OCI-LY3 (cell line): ENCODE data around the gene STRIP2.

Experiments
- H2AFZ ChIP-seq: fragments of 200-600, 300-600 bp; shearing (Covaris generic); 2 replicates; pipeline ENCODE4 v1.6.0; 2014; ENCODE audit warnings: antibody characterized with exemption, low read depth, low read length
- H3K27ac ChIP-seq: fragments of 200-600, 300-600 bp; sonication (generic); 2 replicates; pipeline ENCODE4 v1.5.1; 2014; ENCODE audit warnings: mild to moderate bottlenecking, low read length, moderate library complexity, mixed read lengths
- H3K27me3 ChIP-seq: fragments of 200-600, 300-600 bp; sonication (generic); 2 replicates; pipeline ENCODE4 v1.6.1; 2014; ENCODE audit warnings: low read depth, low read length, mixed read lengths
- H3K36me3 ChIP-seq: fragments of 200-600, 300-600 bp; sonication (generic); replicated peaks from 2 replicates; pipeline ENCODE3; 2014; ENCODE audit warnings: low read depth, low read length, mixed read lengths
- H3K4me1 ChIP-seq: fragments of 300-600, 200-600 bp; sonication (generic); 2 replicates; pipeline ENCODE4 v1.6.1; 2014; ENCODE audit warnings: low read length, mixed read lengths
- H3K4me2 ChIP-seq: fragments of 200-600, 300-600 bp; sonication (generic); 2 replicates; pipeline ENCODE4 v1.6.1; 2014; ENCODE audit warnings: low read length, mixed read lengths
- H3K4me3 ChIP-seq: fragments of 300-600, 200-600 bp; sonication (generic); 2 replicates; pipeline ENCODE4 v1.5.1; 2014; ENCODE audit warnings: antibody characterized with exemption, mild to moderate bottlenecking, low read length, moderate library complexity
- H3K79me2 ChIP-seq: fragments of 300-600, 200-600 bp; shearing (Covaris generic); 2 replicates; pipeline ENCODE4 v1.6.1; 2014; ENCODE audit warnings: mild to moderate bottlenecking, low read length, mixed read lengths
- H3K9ac ChIP-seq: fragments of 300-600, 200-600 bp; shearing (Covaris generic); 2 replicates; pipeline ENCODE4 v1.6.0; 2014; ENCODE audit warnings: mild to moderate bottlenecking, low read length, moderate library complexity
- H3K9me3 ChIP-seq: fragments of 200-600, 300-600 bp; shearing (Covaris generic); 2 replicates; pipeline ENCODE4 v1.6.1; 2014; ENCODE audit warnings: low read length, mixed read lengths; ENCODE audit not compliant: insufficient read depth
- H4K20me1 ChIP-seq: fragments of 200-600, 300-600 bp; sonication (generic); 2 replicates; pipeline ENCODE4 v1.6.1; 2016; ENCODE audit warnings: low read length, mixed read lengths; ENCODE audit not compliant: insufficient read depth
- CTCF ChIP-seq: fragments of 200-600, 300-600 bp; sonication (generic); IDR thresholded peaks from 2 replicates; pipeline ENCODE4 v1.5.1; 2014; ENCODE audit warnings: antibody characterized with exemption, low read length, low read depth
- EZH2phosphoT487 ChIP-seq: fragments of 200-600 bp; shearing (Covaris generic); IDR thresholded peaks from 2 replicates; pipeline ENCODE4 v1.6.1; 2018; ENCODE audit warnings: antibody characterized with exemption, mixed run types, low read depth

The STRIP2 gene

GRCh38 chr7:129517931-129518330 lies 83.7 kb downstream of the STRIP2 start:
- Histone ChIP-seq H4K20me1 (no peaks in the 10 kb centered on the region), H3K4me2 (no peak overlapping the region), H3K9me3 (no peaks in the 10 kb centered on the region), H3K9ac (no peak overlapping the region), H3K79me2 (no peaks in the 10 kb centered on the region), H3K4me1 (no peaks in the 10 kb centered on the region), H3K27me3 (no peaks in the 10 kb centered on the region), H3K27ac (no peak overlapping the region), H2AFZ (no peak overlapping the region), H3K4me3 (no peak overlapping the region), H3K36me3 (no peaks in the 10 kb centered on the region)
- TF ChIP-seq CTCF (no peak), EZH2phosphoT487 (no peak)

- Histone ChIP-seq H3K4me2 (no peak overlapping the region), H3K4me1 (no peaks in the 10 kb centered on the region), H3K36me3 (no peaks in the 10 kb centered on the region), H4K20me1 (no peaks in the 10 kb centered on the region), H3K4me3 (no peak overlapping the region), H3K27ac (no peak overlapping the region), H3K9me3 (no peaks in the 10 kb centered on the region), H3K27me3 (no peaks in the 10 kb centered on the region), H3K79me2 (no peaks in the 10 kb centered on the region), H2AFZ (no peak overlapping the region), H3K9ac (no peak overlapping the region)
- no peak for TF ChIP-seq EZH2phosphoT487
- no peak for TF ChIP-seq CTCF
Measured at GRCh38 chr7:129519464-129519863, 85.2 kb downstream of the STRIP2 start.

- TF ChIP-seq CTCF, result no peak
- TF ChIP-seq EZH2phosphoT487, result no peak
Measured at GRCh38 chr7:129522088-129522970, 88.1 kb downstream of the STRIP2 start.

GRCh38 chr7:129522971-129523340 lies 88.7 kb downstream of the STRIP2 start:
- TF ChIP-seq EZH2phosphoT487 (no peak), CTCF (no peak)
- H3K79me2 ChIP-seq, result no peaks in the 10 kb centered on the region
- no peak overlapping the region for H3K9ac ChIP-seq
- no peaks in the 10 kb centered on the region for H3K4me1 ChIP-seq
- no peak overlapping the region for H3K4me2 ChIP-seq
- no peaks in the 10 kb centered on the region for H3K27me3 ChIP-seq
- H4K20me1 ChIP-seq, result no peaks in the 10 kb centered on the region
- H3K27ac ChIP-seq, result no peak overlapping the region
- H3K9me3 ChIP-seq, result no peaks in the 10 kb centered on the region
- no peaks in the 10 kb centered on the region for H3K36me3 ChIP-seq
- no peak overlapping the region for H3K4me3 ChIP-seq
- H2AFZ ChIP-seq, result no peak overlapping the region

More at GRCh38 chr7:129522088-129522970, 88.1 kb downstream of the STRIP2 start:
- Histone ChIP-seq H3K27me3 (no peaks in the 10 kb centered on the region), H3K27ac (no peak overlapping the region), H2AFZ (no peak overlapping the region), H4K20me1 (no peaks in the 10 kb centered on the region), H3K9ac (no peak overlapping the region), H3K4me1 (no peaks in the 10 kb centered on the region), H3K79me2 (no peaks in the 10 kb centered on the region), H3K4me2 (no peak overlapping the region), H3K9me3 (no peaks in the 10 kb centered on the region), H3K4me3 (no peak overlapping the region), H3K36me3 (no peaks in the 10 kb centered on the region)
